H1 (cell line): Measurements from ENCODE around the gene GTF2A1.

Experiments used
- KDM5A ChIP-seq: fragments of 200-600 bp; IDR thresholded peaks from 2 replicates; pipeline ENCODE4 v1.7.1; 2012; ENCODE audit warnings: mild to moderate bottlenecking, low read length, inconsistent platforms, mixed read lengths
- NRF1 ChIP-seq: IDR thresholded peaks from 2 replicates; pipeline ENCODE4 v1.6.1; 2011; ENCODE audit warnings: mild to moderate bottlenecking, low read depth, low read length, improper control_type of control experiment
- POLR2AphosphoS5 ChIP-seq: IDR thresholded peaks from 2 replicates; pipeline ENCODE4 v1.6.1; 2011; ENCODE audit warnings: low read depth, low read length
- RAD21 ChIP-seq, 2 experiments: IDR thresholded peaks in 1 of 2; conservative IDR thresholded peaks in 1 of 2; 2 replicates each; pipeline ENCODE4 v1.6.1; 2011; ENCODE audit warnings: low read depth in 2 of 2, low read length in 2 of 2, improper control_type of control experiment in 1 of 2, inconsistent platforms in 1 of 2, mild to moderate bottlenecking in 1 of 2, moderate library complexity in 1 of 2
- RXRA ChIP-seq: IDR thresholded peaks from 2 replicates; pipeline ENCODE4 v1.6.1; 2011; ENCODE audit warnings: low read depth, mild to moderate bottlenecking, low read length, moderate library complexity; ENCODE audit not compliant: insufficient read depth
- SRF ChIP-seq: IDR thresholded peaks from 2 replicates; pipeline ENCODE4 v1.6.1; 2011; ENCODE audit warnings: mild to moderate bottlenecking, low read depth, low read length, moderate library complexity
- TAF1 ChIP-seq: IDR thresholded peaks from 2 replicates; pipeline ENCODE4 v1.6.1; 2011; ENCODE audit warnings: mild to moderate bottlenecking, low read depth, low read length
- ZNF274 ChIP-seq: IDR thresholded peaks from 2 replicates; pipeline ENCODE4 v1.7.0; 2012; ENCODE audit warnings: low read length, borderline replicate concordance; ENCODE audit errors: extremely low read depth
- TF ChIP-seq, protein P1 (sequence below), 3 experiments: IDR thresholded peaks; 1 replicate in 2 of 3; 2 replicates in 1 of 3; pipeline versions ENCODE4 v1.5.1 to v1.6.1; 2011; ENCODE audit warnings: low read length in 3 of 3, mild to moderate bottlenecking in 3 of 3, inconsistent platforms in 2 of 3, low read depth in 1 of 3, moderate library complexity in 1 of 3; ENCODE audit not compliant: insufficient read depth in 1 of 3; ENCODE audit errors: control extremely low read depth in 1 of 3

- TF ChIP-seq, protein P1, sequence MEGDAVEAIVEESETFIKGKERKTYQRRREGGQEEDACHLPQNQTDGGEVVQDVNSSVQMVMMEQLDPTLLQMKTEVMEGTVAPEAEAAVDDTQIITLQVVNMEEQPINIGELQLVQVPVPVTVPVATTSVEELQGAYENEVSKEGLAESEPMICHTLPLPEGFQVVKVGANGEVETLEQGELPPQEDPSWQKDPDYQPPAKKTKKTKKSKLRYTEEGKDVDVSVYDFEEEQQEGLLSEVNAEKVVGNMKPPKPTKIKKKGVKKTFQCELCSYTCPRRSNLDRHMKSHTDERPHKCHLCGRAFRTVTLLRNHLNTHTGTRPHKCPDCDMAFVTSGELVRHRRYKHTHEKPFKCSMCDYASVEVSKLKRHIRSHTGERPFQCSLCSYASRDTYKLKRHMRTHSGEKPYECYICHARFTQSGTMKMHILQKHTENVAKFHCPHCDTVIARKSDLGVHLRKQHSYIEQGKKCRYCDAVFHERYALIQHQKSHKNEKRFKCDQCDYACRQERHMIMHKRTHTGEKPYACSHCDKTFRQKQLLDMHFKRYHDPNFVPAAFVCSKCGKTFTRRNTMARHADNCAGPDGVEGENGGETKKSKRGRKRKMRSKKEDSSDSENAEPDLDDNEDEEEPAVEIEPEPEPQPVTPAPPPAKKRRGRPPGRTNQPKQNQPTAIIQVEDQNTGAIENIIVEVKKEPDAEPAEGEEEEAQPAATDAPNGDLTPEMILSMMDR (IDR thresholded peaks at IDR 0.05; ENCODE audit: control extremely low read depth in 1 of 3, insufficient read depth in 1 of 3, low read depth in 1 of 3, low read length in 3 of 3): no peak
- TF ChIP-seq RXRA (no peak), NRF1 (no peak), RAD21 (IDR thresholded peaks at IDR 0.05 in 1 of 2, conservative IDR thresholded peaks at IDR 0.05 in 1 of 2; ENCODE audit: low read depth in 2 of 2, low read length in 2 of 2) (no peak), SRF (no peak), TAF1 (no peak), KDM5A (no peak), POLR2AphosphoS5 (no peak), ZNF274 (no peak)
Measured at GRCh38 chr14:81169267-81169666, 51.5 kb downstream of the GTF2A1 start.
